ENCODE measurements around the gene DEF6.

DNA sequence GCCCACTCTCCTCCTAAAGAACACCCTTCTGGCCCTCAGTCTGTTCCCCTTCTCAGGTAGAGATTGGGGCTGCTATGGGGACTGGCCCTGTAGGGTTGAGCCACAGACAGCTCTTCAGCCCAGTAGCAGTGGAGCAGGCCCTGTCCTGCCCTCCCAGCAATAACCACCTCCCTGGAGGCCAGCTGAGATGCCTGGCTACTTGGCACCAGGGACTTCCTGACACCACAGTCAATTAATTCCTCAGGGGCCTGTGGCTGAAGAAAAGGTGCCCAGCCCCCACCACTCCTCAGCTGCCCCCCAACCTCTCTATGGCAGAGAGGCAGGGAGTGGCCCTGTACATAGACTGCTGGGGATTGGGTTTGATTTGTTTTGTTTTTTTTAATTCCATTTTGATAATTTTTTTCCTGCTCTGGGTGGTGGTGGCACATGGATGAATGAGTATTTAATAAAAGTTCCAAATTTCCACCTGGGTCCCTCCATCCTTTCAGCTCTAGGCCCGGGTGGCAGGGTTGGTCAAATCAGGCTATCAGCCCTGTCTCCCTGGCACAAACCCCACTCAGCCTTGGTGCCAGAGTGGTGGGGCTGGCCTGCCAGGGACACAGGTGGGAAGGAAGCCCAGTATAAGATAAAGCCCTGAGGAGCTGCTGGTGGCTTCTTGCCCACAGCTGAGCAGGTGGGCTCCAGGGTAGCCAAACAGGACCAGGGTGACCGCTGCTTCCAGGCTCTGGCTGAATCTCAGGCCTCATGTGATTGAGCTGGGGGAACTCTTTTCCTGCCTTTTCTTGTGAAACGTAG lies 1.9 kb upstream of the DEF6 start:
- TF ChIP-seq EP300 (IDR thresholded peaks at IDR 0.05) = no peak
- TF ChIP-seq, protein P1, sequence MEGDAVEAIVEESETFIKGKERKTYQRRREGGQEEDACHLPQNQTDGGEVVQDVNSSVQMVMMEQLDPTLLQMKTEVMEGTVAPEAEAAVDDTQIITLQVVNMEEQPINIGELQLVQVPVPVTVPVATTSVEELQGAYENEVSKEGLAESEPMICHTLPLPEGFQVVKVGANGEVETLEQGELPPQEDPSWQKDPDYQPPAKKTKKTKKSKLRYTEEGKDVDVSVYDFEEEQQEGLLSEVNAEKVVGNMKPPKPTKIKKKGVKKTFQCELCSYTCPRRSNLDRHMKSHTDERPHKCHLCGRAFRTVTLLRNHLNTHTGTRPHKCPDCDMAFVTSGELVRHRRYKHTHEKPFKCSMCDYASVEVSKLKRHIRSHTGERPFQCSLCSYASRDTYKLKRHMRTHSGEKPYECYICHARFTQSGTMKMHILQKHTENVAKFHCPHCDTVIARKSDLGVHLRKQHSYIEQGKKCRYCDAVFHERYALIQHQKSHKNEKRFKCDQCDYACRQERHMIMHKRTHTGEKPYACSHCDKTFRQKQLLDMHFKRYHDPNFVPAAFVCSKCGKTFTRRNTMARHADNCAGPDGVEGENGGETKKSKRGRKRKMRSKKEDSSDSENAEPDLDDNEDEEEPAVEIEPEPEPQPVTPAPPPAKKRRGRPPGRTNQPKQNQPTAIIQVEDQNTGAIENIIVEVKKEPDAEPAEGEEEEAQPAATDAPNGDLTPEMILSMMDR (IDR thresholded peaks at IDR 0.05) = no peak

Measured in esophagus muscularis mucosa (tissue), 3 donors.